DMS 273 (cell line): ENCODE data around the gene RPL31.
A peak's percentile ranks its signal among the peaks of the same experiment; 100 is the strongest.
"Not testable (repeated sequence)": the region's sequence is repeated elsewhere in the genome, so short reads cannot be mapped to it uniquely, and the experiment has no call there.

ENCODE experiments used
- DNase-seq: peaks from one replicate; lab custom pipeline; 2025; ENCODE audit not compliant: unreplicated experiment; lab: John Stamatoyannopoulos, UW

Gene RPL31

GRCh38 chr2:101023327-101024107 lies 21.4 kb downstream of the RPL31 start:
- DNase-seq, result no peak

GRCh38 chr2:101025561-101025960 lies 23.5 kb downstream of the RPL31 start:
- DNase-seq, result no peak

- DNase-seq, result no peak
Observed at GRCh38 chr2:101026253-101026701, 24.2 kb downstream of the RPL31 start.

GRCh38 chr2:101026923-101027469 lies 24.9 kb downstream of the RPL31 start:
- no peak for DNase-seq

- no peak for DNase-seq
Observed at GRCh38 chr2:101027852-101028251, 25.8 kb downstream of the RPL31 start.

- no peak for DNase-seq
Observed at GRCh38 chr2:101030866-101031554, 28.9 kb downstream of the RPL31 start.

- no peak for DNase-seq
Observed at GRCh38 chr2:101032084-101032776, 30.1 kb downstream of the RPL31 start.

- peak; percentile 28 for DNase-seq
Observed at GRCh38 chr2:101036562-101036961, 34.5 kb downstream of the RPL31 start.

- DNase-seq, result no peak
Observed at GRCh38 chr2:101037161-101037755, 35.2 kb downstream of the RPL31 start.

GRCh38 chr2:101038455-101039255 lies 36.6 kb downstream of the RPL31 start:
- DNase-seq, result peak; percentile 39

- DNase-seq, result no peak
Observed at GRCh38 chr2:101040072-101040471, 38.0 kb downstream of the RPL31 start.

GRCh38 chr2:101040761-101041160 lies 38.7 kb downstream of the RPL31 start:
- DNase-seq, result no peak

GRCh38 chr2:101041413-101041812 lies 39.3 kb downstream of the RPL31 start:
- no peak for DNase-seq

GRCh38 chr2:101045330-101045729 lies 43.2 kb downstream of the RPL31 start:
- no peak for DNase-seq

GRCh38 chr2:101047075-101047766 lies 45.1 kb downstream of the RPL31 start:
- DNase-seq, result no peak

GRCh38 chr2:101047774-101048173 lies 45.7 kb downstream of the RPL31 start:
- no peak for DNase-seq

GRCh38 chr2:101048756-101049155 lies 46.7 kb downstream of the RPL31 start:
- no peak for DNase-seq

GRCh38 chr2:101050886-101051285 lies 48.8 kb downstream of the RPL31 start:
- DNase-seq, result not testable (repeated sequence)

GRCh38 chr2:101052147-101052546 lies 50.1 kb downstream of the RPL31 start:
- no peak for DNase-seq

GRCh38 chr2:101053117-101053516 lies 51.0 kb downstream of the RPL31 start:
- no peak for DNase-seq
